CD4-positive, alpha-beta T cell treated with Interleukin-17A for 1 hour (primary cell): ENCODE measurements around the gene ERN1.

ENCODE experiments used
- DNase-seq: peaks from one replicate; pipeline ENCODE4 v3.0.0-alpha.2; 2020

Gene ERN1

DNA sequence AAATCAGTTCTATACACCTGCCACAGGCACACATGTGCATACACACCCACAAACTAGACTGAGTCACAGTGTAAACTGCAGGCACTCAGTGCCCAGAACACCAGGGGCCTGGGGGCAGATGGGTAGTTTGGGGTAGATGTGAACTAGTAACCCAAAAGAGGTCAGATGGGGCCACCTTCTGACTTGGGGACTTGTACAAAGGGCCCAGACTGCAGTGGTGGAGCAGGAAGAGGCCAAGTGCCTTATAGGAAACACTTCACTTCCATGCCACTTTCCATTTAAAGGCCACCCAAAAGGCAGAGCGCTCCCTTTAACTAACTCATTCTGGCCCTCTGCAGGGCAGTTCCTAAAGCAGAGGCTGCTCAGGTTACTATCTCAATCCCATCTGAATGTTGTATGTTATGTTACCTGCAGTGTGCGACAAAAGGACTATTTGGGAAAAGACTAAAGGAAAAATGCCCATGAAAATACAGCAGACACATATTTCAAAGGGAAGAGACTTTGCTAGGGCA lies 27.8 kb upstream of the ERN1 start:
- DNase-seq: no peak

DNA sequence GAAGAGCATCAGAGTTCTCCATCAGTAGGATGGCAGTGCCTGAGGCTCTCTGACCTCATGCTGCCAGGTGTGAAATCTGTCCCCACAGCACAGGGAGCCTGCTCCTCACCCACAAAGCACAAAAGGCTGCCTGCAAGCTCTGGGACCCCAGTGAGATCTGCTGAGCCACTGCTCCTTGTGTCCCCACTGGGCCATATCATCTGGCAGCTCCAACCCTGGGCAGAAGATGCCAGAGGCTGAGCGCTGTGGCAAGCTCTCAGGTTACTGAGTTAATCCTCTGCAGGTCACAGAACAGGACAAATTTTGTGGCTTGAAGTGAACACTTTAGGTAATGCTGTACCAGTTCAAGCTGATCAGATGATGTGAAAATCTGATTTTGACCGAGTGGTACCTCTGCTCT lies 26.7 kb upstream of the ERN1 start:
- DNase-seq: no peak

DNA sequence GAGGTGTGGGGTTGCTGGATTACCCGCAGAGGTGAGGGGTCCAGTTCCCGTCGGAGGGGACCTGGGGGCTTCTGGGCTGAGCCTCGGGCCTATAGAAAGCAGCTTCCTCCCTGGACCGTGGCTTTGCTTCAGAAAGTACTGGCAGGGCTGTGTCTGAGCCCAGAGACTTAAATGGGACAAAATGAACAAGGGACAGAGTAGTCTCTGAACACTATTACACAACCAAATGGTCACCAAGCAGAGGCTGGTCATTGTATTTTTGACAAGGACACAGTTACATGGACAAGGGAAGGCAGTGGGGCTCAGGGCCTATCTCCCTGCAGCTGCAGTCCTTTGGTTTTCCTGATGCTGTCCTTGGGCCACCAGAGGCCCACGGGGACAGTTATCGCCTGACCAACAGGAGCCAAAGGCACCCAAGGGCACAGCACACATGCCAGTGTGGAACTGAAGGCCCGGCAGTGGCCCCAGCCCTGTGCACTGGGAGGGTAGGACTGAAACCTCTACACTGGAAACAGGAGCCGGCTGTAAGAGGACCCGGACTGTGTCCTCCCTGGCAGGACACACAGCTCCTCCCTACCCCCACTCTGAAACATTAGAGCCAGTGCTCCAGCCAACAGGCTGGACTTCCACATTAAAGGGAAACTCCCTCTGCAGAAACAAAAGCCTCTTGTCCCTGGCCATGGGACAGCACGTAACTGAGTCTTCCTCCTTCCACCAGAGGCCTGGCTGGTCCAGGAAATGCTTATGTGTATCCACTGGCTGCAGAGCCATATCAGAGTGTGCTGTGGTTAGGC lies 26.0 kb upstream of the ERN1 start:
- DNase-seq: no peak

DNA sequence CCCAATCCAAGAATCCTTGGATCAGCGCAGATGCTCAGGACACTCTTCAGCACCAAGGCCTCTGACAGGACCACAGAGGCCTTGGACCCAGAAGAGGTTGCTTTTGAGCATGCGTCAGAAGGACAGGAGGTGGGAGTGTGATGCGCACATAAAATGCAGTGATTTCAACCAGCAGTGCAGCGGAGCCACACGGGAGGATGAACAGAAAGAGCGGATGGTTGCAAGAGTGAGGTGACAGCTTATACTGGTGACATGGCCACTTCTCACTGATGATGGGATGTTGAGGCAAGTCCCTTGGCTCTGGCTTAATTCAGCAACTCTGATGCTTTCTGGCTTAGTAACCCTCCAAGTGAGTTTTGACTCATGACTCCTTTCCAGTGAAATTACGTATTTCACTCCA lies 25.2 kb upstream of the ERN1 start:
- DNase-seq: no peak

DNA sequence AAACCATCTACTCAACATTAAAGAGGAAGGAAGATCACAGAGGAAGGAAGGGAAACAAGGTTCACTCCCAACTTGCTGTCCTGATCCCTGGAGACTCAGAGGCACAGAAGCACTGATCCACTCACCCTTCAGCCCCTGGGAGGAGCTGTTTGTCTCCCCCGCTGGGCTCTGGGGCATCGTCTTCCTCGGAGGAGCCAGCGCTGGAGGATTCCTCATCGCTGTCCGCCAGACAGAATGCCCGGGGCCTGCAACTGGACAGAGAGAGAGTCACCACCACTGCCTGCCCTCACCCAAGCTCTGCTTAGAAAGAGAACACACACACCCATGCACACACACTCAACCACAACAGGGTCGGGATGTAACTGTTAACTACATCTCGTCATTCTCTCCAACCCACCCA lies 24.8 kb upstream of the ERN1 start:
- DNase-seq: no peak

DNA sequence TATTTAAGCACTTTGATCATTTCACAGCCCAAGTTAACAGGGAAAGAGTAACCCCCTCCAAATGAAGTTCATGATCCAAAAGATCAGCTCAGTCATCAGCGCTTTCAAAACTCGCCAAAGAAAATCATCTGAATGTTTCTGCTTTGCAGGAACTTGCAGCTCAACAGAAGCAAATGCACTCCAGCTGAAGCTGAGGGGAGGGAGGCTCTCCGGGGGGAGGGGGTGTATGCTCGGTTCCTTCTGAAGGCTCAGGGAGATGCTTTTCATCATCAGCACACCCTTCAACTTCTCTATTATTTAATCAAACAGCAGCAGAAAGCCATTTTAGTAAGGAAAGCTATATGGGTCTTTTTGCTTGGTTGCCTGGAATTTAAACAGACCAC lies 24.4 kb upstream of the ERN1 start:
- DNase-seq: no peak

DNA sequence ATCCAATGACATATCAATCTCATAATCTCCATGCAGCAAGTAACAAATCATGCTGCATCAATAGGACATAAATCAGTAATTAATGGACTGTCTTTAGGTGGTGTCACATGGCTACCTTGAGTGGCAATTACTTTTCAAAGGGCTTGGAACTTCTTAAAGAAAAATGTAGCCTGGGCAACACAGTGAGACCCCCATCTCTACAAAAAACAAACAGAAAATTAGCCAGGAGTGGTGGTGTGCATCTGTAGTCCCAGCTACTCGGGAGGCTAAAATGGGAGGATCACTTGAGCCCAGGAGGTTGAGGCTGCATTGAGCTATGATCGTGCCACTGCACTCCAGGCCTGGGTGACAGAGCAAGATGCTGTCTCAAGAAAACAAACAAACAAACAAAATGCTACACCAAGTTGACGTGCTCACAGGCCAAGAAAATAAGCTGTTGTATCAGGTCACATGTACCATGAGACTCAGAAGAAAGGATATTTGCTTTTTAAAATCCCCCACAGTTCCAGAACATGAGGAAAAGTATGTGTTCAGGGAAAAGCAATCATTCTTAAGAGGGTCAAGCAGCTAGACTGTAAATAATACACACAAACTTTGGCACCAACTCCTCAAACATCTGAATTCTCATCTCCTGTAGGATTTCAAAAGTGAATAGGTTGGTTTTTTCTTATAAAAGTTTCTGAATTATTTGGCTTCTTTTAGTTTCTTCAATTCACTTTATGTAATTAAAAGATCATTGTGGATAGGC lies 23.8 kb upstream of the ERN1 start:
- no peak for DNase-seq

DNA sequence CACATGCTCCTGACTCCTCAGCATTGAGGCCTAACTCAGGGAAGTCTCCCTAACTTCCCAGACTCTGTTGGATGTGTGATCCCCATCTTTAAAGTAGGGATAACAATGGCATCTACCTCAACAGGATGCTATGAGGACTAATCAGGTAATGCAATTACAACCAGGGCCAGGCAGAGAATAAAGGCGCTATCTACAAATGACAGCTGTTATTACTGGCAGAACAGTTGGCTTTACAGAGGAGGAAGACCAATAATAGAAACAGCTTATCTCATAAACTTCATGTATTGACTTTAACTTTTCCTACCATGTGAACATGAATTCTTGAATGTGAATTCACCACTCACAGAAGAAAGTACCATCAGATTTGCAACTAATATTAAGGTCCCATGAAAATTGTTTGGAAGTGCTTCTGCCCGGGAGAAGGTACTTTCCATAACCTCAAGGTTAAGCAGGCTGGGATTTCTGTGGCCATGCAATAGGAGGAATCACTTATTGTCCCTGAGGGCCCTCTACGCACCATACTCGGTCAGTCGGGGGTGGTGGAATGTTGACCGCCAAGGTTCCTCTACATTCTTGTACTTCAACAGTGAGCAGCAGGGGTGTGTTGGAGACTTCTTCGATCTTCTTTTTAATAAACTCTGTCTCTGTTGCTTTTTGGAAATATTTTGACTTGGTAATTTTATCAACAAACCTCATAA lies 22.6 kb upstream of the ERN1 start:
- DNase-seq: no peak

DNA sequence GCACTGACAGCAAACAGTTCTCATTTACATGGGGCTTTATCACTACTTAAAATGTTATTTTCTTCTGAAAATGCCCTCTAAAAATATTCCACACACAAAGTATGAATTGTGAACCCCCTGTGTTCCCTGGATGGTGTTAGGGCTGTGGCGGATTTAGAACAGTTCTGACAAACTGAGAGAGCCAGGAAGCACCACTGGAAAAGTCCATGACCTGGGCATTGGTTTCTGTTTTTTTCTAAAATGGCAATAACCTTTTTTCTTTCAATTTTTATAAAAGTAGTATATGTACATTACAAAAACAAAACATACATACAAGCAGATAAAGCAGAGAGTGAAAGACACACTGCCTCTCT lies 21.0 kb upstream of the ERN1 start:
- no peak for DNase-seq

DNA sequence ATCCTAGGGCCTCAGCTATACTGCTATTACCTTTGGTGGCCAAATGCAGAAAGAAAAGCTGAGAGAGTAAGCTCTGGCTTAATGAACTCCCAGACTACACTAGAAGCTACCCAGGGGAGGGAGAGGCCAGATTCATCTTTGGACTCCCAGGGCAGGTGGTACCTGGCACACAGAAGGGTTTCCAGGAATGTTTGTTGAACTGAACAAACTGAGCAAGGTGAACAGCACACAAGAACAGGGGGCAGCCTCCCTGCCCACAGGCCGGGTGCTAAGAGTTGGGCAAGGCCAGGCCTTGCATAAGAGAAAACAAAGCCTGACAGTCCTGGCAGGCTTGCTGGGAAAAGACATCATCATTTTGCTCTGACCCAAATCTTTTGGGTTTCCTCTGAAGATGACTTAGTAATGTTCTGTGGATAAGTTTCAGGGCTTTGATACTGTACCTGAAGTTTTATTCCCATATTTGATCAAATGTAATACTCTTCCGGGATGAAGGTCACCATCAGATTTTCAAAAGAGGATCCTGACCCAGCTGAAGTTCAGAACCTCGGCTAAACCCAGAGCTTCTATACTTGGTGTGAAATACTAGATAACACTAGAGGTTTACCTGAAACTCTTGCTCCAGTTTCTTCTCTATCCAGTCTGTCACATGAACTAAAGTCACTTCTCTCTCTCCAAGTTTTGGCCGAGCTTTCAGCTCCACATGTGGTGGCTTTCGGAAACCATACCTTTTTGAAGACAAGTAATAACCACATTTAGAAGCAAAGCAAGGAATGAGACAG lies 20.5 kb upstream of the ERN1 start:
- DNase-seq: no peak

DNA sequence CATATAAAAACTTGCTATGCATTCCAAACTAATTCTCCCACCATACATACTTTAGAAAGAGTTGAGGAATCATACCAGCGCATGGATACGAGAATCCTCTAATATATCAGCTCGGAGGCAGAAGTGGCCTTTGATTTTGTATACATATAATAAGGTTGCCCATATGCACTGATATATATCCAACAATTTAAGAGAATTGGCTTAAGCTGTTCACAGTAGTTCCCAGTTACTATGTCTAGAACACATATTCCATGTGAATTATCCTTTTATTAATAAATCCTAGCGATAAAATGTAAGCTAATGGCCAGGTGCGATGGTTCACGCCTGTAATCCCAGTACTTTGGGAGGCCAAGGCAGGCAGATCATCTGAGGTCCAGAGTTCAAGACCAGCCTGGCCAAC lies 19.3 kb upstream of the ERN1 start:
- DNase-seq: no peak

DNA sequence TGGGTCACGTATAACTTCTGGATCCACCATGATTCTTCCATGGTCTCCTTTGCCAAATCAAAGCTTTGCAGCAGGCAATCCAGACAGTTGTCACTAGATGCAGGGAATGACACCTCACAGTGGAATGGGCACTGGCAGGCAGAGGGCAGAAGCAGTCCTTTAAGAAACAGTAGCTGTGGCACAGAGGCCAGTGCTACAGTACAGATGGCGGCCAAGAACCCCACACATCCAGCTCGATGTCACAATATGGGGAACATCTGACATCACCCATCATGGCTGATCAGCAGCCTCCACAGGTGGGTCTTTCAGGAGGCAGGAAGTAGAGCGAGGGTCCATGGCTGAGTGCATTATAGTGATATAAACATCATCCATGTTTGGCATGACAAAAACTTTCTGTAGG lies 18.8 kb upstream of the ERN1 start:
- DNase-seq: no peak

DNA sequence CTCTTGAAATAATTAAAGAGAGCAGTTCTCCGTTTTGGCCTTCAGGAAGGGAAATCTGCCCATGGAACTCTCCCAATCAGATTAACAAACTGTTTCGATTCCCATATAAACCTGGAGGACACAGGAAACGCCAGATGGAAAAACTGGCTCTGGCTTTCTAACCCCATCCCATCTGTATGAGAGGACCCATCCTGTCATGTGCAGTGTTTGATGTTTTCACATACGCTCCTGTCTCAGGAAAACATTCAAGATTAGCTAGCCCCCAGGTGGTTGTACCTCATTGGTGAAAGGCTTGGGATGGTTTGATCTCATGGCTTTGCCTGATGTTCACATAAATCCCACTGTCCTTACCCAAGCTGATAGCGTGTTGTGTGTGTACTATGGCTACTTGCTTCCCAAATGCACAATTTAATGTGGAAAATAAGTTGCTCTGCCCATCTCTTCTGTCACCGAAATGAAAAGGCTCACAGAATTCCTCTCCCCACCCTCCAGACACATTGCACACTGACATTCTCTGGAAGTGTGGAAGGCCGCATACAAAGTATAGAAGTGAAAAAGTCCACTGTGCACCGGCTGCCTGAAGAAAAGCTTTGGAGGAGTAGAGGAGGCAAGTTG lies 18.2 kb upstream of the ERN1 start:
- DNase-seq: no peak

DNA sequence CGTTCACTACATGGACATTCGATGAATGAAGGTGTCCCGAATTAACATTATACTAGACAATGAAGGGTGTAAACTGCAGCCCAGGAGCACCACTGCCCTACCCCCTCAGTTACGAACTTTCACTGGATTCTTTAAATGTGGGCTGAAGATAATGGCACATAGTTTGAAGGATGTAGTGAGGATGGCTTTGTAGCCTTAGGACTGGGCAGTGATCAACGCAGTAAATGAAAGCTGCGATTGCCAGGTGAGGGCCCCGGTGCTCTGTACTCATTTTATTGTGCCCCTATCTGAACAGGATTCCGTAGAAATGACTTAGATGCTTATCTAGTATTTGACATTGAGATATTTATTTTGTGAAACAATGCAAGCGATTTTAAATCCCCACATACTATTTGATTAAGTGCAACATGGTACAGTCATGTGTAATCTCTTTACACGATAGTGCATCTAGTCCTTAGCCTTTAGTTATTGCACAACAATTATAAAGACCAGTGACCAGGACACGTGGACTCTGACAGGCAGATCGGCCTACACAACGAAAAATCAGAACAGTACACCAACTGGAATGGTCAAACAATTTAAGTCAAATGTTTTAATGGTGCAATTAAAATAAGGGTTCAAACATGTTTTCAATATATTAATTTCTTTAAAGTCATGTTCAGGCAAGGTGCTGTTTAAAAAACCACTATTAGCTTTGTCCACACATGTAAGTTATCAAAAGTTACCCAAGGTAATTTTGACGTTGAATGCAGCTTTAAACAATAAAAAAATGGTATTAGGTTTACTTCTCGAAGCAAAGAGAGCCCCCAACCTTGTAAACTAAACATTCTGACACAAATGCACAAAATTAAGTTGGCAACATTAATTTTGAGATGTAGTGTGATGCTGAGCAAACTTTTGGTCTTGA lies 17.4 kb upstream of the ERN1 start:
- DNase-seq: no peak

DNA sequence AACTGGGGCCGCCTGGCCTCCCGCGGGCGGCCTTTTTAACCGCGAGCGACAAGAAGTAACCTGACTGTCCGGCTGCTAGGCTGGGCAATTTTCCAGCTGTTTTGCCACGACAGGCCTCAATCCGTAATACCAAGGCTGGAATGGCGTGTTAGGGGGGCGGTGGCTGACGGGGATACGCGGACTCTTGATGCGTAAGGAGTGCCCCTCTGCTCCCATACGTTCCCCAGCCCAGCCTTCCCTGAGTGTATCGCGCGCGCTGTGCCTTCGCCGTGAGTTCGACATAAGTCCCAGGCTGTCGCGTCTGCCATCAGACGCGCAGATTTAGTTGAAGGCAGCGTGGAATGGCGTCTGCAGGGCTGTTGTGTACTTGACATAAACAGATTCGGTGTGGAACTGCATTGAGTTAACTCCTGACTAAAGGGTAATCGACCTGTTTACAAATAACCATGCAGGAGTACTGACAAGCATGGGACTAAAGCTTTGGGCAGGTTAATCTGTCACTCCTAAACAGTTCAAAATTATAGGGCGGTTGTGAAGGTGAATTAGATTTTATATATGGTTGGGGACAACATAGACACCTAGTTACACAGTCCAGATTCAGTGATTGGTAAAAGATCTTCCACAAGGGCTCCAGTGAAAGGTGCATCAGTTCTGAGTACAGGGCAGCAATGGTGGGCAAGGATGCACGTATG lies 16.6 kb upstream of the ERN1 start:
- DNase-seq: peak; percentile 55

DNA sequence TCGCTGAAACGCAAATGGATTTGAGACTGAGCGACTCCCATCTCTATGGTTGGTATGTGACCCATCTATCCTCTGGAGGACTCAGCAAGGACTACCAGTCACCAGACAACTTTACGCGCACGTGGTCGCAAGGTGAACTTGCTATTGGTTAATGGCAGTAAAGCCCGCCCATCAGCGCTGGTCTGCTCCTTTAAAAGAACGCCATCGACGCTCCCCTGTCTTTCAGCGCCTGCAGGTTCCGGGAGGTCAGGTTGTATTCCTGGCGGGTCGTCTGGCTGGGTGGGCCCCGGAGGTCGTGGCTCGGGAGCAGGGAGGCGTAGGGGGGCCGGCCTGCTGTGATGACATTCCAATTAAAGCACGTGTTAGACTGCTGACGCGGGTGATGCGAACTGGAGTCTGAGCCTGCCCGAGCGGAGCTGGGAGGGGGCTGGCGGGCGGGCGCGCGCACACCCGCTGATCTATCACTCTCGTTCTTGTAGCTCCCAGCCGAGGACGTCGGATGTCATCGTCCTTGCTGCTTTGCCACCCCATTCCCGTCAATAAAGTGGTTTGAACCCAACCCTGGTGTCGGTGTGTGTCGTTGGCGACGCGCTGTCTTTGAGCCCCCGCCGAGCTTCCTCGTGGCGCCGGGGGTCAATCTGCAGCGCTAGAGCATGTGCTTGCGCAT lies 15.9 kb upstream of the ERN1 start:
- peak; percentile 98 for DNase-seq

DNA sequence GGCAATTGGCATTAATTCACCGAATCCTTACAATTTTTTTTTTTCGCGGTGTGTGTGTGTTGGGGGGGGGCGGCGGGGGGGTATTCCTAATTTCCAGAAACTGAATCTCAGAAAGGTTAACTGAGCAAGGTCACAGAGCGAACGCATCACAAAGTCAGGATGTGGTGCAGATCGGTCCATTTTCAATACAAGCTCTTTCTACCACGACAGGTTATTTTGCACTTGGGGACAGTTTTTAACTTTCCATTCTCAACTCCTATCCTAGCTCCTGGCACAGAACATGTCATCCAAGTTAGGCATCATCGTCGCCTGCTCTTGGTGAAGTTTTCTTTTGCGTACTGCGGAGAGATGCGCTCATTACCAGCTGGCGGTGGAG lies 15.4 kb upstream of the ERN1 start:
- DNase-seq: no peak

DNA sequence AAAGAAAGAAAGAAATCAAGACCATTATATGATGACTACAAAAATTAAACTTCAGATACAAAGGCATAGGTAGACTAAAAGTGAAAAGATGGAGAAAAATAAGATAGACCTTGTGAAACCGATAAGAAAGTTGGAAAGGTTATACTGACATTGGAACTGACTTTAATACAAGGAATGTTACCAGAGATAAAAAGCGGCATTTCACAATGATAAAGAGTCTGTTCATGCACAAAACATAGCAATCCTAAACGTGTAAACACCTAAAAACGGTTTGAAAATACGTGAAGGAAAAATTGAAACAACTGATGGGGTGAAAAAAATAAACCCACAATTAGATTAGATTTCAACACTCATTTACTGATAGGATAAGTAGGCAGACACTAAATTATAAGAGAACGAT lies 9.6 kb upstream of the ERN1 start:
- DNase-seq: no peak

DNA sequence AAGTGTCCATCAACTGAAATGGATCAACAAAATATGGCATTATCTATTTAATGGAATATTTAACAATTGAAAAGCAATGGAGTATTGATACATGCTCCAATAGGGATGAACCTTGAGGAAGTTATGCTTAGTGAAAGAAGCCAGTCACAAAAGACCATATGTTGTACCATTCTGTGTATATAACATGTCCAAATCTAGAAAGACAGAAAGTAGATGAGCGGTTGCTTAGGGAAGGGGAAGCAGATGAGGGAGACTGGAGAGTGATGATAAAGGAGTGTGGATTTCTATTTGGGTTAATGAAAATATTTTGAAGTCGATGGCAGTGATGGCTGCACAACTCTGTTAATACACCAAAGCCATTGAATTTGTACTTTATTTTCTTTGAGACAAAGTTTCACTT lies 8.5 kb upstream of the ERN1 start:
- DNase-seq: no peak

DNA sequence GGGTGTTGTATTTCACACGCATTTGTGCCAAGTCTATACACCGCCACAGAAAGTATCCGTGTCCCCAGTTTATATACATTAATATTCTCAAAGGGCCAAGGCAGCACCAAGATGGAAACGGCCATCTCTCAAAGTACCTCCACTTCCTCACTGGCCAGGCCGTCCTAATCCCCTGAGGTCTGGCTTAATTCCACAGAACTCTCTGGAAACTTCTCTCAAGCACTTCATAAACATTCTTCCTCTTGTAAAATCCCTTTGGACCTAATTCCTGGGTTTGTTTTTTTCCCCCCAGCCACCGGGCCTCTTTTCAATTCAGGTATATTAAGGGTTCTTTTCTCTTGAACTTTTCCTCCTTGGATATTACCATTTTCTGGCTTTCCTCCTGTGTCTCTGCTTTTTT lies 5.1 kb upstream of the ERN1 start:
- no peak for DNase-seq
